ENCODE measurements around the gene PRDM5. TPM values are rescaled to one million over a fixed set of nuclear protein-coding genes. Genes with fewer than 3 reads are reported as not detected.

PRDM5 gene
- polyA plus RNA-seq, 1 donor from 2014 or later, result 1.6 TPM

DNA sequence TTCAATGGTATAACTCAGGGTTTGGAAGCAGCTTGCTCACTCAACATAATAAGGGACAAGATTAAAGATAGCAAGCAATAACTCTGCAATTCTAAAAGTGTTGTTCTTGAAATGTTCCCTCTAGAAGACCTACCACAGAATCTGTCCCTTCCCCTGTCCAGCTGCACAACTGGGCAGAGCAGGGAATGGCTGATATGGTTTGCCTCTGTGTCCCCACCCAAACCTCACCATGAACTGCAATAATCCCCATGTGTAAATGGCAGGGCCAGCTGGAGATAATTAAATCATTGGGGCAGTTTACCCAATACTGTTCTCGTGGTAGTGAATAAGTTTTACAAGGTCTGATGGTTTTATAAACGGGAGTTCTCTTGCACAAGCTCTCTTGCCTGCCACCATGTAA, 19.1 kb downstream of the PRDM5 start:
- Histone ChIP-seq H3K27me3 (ENCODE audit: insufficient read depth, low read depth, low read length) (no peaks in the 10 kb centered on the region), H3K4me2 (ENCODE audit: low read length) (no peak overlapping the region), H3F3A (ENCODE audit: insufficient read depth, low read length, poor library complexity, severe bottlenecking) (no peaks in the 10 kb centered on the region), H3K9me2 (ENCODE audit: insufficient read depth, low read length) (no peaks in the 10 kb centered on the region), H3K9ac (ENCODE audit: low read length) (no peak overlapping the region), H3K79me2 (replicated peaks; ENCODE audit: insufficient read depth, low read length) (no peaks in the 10 kb centered on the region), H3K27ac (ENCODE audit: low read length) (no peak overlapping the region), H3K9me3 (ENCODE audit: low read length) (no peaks in the 10 kb centered on the region), H3K36me3 (ENCODE audit: insufficient read depth, low read length) (no peaks in the 10 kb centered on the region), H2AFZ (ENCODE audit: low read depth, low read length) (no peak overlapping the region), H3K4me3 (ENCODE audit: low read length) (no peak overlapping the region), H4K20me1 (ENCODE audit: insufficient read depth) (no peaks in the 10 kb centered on the region)
- TF ChIP-seq SMC3 (conservative IDR thresholded peaks at IDR 0.05; ENCODE audit: poor library complexity) (no peak), RAD21 (conservative IDR thresholded peaks at IDR 0.05) (no peak), REST (IDR thresholded peaks at IDR 0.05; ENCODE audit: borderline replicate concordance) (no peak), POLR2AphosphoS5 (IDR thresholded peaks at IDR 0.05) (no peak), EZH2 (IDR thresholded peaks at IDR 0.05; ENCODE audit: borderline replicate concordance, insufficient read depth, low read length, poor library complexity, severe bottlenecking) (no peak), TAF1 (IDR thresholded peaks at IDR 0.05; ENCODE audit: low read depth) (no peak), MXI1 (conservative IDR thresholded peaks at IDR 0.05; ENCODE audit: poor library complexity, severe bottlenecking) (no peak), EP300 (conservative IDR thresholded peaks at IDR 0.05; ENCODE audit: poor library complexity, severe bottlenecking) (no peak)
- TF ChIP-seq, protein P1, sequence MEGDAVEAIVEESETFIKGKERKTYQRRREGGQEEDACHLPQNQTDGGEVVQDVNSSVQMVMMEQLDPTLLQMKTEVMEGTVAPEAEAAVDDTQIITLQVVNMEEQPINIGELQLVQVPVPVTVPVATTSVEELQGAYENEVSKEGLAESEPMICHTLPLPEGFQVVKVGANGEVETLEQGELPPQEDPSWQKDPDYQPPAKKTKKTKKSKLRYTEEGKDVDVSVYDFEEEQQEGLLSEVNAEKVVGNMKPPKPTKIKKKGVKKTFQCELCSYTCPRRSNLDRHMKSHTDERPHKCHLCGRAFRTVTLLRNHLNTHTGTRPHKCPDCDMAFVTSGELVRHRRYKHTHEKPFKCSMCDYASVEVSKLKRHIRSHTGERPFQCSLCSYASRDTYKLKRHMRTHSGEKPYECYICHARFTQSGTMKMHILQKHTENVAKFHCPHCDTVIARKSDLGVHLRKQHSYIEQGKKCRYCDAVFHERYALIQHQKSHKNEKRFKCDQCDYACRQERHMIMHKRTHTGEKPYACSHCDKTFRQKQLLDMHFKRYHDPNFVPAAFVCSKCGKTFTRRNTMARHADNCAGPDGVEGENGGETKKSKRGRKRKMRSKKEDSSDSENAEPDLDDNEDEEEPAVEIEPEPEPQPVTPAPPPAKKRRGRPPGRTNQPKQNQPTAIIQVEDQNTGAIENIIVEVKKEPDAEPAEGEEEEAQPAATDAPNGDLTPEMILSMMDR (IDR thresholded peaks at IDR 0.05; ENCODE audit: poor library complexity, severe bottlenecking), result no peak

- Histone ChIP-seq H3K27ac (ENCODE audit: low read length) (no peak overlapping the region), H3K9me2 (ENCODE audit: insufficient read depth, low read length) (no peaks in the 10 kb centered on the region), H3K4me2 (ENCODE audit: low read length) (no peak overlapping the region), H2AFZ (ENCODE audit: low read depth, low read length) (no peak overlapping the region), H3K79me2 (replicated peaks; ENCODE audit: insufficient read depth, low read length) (no peaks in the 10 kb centered on the region), H3K9me3 (ENCODE audit: low read length) (no peaks in the 10 kb centered on the region), H3K4me3 (ENCODE audit: low read length) (no peak overlapping the region), H3K36me3 (ENCODE audit: insufficient read depth, low read length) (no peaks in the 10 kb centered on the region), H4K20me1 (ENCODE audit: insufficient read depth) (no peaks in the 10 kb centered on the region), H3K9ac (ENCODE audit: low read length) (no peak overlapping the region), H3K27me3 (ENCODE audit: insufficient read depth, low read depth, low read length) (no peaks in the 10 kb centered on the region), H3F3A (ENCODE audit: insufficient read depth, low read length, poor library complexity, severe bottlenecking) (no peaks in the 10 kb centered on the region)
- TF ChIP-seq RAD21 (conservative IDR thresholded peaks at IDR 0.05) (no peak), EP300 (conservative IDR thresholded peaks at IDR 0.05; ENCODE audit: poor library complexity, severe bottlenecking) (no peak), POLR2AphosphoS5 (IDR thresholded peaks at IDR 0.05) (no peak), SMC3 (conservative IDR thresholded peaks at IDR 0.05; ENCODE audit: poor library complexity) (no peak), EZH2 (IDR thresholded peaks at IDR 0.05; ENCODE audit: borderline replicate concordance, insufficient read depth, low read length, poor library complexity, severe bottlenecking) (no peak), REST (IDR thresholded peaks at IDR 0.05; ENCODE audit: borderline replicate concordance) (no peak), MXI1 (conservative IDR thresholded peaks at IDR 0.05; ENCODE audit: poor library complexity, severe bottlenecking) (no peak), TAF1 (IDR thresholded peaks at IDR 0.05; ENCODE audit: low read depth) (no peak)
- TF ChIP-seq, protein P1 (IDR thresholded peaks at IDR 0.05; ENCODE audit: poor library complexity, severe bottlenecking), result no peak
These were observed 19.6 kb downstream of the PRDM5 start for GRCh38 chr4:120902925-120903324.
